ENCODE measurements around the gene COMP.

COMP gene

DNA sequence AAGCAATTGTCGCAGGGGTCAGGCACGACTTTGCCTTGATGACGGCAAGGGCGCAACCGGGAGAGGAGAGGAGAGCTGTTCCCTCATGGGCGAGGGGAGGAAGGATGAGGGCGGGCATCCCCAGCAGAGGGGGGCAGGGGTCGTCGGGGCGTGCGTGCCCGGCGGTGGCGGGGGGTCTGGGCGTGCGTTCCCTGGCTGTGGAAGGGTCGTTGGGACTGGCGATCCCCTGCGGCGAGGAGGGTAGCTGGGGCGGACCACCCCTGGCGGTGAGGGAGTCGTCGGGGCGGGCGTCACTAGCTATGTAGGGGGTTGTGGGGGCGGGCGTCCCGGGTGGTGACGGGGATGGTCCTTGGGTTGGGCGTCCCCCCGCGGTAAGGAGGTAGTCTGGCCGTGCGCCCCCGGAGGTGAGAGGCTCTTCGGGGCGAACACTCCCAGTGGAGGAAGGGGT lies 1.7 kb downstream of the COMP start:
- in situ Hi-C loops (cut with HindIII; ENCODE audit: low pct_ligation_motif_present, low sequenced_read_pairs), result no loop called here
- TF ChIP-seq, protein P1, sequence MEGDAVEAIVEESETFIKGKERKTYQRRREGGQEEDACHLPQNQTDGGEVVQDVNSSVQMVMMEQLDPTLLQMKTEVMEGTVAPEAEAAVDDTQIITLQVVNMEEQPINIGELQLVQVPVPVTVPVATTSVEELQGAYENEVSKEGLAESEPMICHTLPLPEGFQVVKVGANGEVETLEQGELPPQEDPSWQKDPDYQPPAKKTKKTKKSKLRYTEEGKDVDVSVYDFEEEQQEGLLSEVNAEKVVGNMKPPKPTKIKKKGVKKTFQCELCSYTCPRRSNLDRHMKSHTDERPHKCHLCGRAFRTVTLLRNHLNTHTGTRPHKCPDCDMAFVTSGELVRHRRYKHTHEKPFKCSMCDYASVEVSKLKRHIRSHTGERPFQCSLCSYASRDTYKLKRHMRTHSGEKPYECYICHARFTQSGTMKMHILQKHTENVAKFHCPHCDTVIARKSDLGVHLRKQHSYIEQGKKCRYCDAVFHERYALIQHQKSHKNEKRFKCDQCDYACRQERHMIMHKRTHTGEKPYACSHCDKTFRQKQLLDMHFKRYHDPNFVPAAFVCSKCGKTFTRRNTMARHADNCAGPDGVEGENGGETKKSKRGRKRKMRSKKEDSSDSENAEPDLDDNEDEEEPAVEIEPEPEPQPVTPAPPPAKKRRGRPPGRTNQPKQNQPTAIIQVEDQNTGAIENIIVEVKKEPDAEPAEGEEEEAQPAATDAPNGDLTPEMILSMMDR (IDR thresholded peaks at IDR 0.05; ENCODE audit: low read depth, low read length, missing control alignments), result no peak
- Histone ChIP-seq H3K27me3 (replicated peaks) (peaks cover 70% of the 10 kb centered on the region), H3K27ac (no peak overlapping the region), H3K4me3 (ENCODE audit: low read depth, low read length) (no peak overlapping the region), H3K36me3 (replicated peaks) (no peaks in the 10 kb centered on the region)
- DNase-seq, result no peak

DNA sequence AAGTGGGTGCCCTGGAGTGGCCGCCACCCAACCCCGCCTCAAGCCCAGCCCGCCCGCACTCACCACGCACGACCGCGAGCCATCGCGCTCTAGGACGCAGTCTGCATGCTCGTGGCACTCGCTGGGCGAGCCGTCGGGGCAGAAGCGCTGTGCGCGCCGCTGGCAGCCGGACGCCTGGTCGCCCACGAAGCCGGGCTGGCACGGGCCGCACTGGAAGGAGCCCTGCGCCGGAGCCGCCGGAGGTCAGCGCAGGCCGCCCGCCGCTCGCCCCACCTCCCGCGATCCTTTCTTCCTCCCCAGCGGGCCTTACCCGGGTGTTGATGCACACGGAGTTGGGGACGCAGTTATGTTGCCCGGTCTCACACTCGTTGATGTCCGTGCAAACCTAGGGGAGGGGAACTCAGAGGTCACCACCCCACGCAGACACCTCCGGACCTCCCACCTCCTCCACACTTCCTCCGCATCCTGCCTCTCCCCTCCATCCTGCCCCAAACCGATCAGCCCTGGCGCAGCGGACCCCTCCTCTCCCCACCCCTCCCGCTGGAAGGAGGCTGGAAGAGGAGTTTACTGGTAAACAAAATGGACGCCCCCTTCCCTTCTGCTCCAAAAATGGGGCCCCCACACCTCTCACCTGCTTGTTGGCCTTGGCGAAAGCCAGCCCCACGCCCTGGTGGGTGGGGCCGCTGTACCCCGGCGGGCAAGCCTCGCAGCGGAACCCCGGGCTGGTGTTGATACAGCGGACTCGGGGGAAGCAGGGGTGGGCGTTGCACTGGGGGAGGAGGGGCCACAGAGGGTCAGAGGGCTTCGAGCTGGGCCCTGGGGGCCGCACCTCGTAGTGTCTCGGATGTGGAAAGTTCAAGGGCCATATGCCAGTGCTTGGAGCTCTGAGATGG lies 2.3 kb downstream of the COMP start:
- H3K27ac ChIP-seq, result no peak overlapping the region
- no peak overlapping the region for H3K4me3 ChIP-seq (ENCODE audit: low read depth, low read length)
- H3K36me3 ChIP-seq (replicated peaks), result no peaks in the 10 kb centered on the region
- peaks cover 70% of the 10 kb centered on the region for H3K27me3 ChIP-seq (replicated peaks)
- in situ Hi-C loops (cut with HindIII; ENCODE audit: low pct_ligation_motif_present, low sequenced_read_pairs), result no loop called here
- DNase-seq, result no peak
- TF ChIP-seq, protein P1 (IDR thresholded peaks at IDR 0.05; ENCODE audit: low read depth, low read length, missing control alignments), result no peak

DNA sequence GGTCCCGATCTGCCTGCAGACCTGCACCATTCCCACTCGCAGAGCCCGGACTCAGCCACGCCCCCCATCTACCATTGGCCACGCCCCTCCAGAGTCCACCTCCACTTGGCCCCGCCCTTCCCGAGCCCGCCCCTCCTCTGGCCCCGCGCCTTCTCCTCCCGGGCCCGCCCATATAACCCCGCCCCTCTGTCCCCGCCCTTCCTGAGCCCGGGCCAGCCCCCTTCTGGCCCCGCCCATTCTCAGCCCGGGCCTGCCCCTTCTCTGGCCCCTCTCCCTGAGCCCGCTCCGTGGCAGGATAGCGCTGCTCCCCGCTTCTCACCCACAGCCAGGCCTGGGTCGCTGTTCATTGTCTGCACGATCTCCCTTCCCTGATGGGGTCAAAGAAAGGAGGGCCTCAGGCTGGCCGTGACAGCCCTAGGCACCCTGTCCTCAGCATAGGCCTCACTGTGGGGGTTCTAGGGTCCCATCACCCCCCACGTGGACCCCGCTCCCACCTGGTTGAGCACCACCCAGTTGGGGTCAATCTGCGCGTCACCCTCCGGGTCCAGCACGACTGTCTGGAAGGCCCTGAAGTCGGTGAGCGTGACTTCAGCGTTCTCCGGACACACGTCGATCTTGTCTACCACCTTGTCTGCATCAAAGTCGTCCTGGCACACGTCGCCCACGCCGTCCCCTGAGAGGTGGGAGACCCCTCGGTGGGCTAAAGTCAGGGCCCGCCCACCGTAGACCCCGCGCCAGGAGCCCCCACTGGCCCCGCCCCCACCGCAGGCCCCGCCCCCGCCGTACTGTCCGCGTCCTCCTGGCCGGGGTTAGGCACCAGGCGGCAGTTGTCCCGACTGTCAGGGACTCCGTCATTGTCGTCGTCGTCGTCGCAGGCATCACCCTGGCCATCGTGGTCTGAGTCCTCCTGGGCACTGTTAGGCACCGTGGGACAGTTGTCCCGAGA lies 5.7 kb downstream of the COMP start:
- Histone ChIP-seq H3K36me3 (replicated peaks) (no peaks in the 10 kb centered on the region), H3K27me3 (replicated peaks) (peaks cover 41% of the 10 kb centered on the region), H3K4me3 (ENCODE audit: low read depth, low read length) (no peak overlapping the region), H3K27ac (no peak overlapping the region)
- in situ Hi-C loops (cut with HindIII; ENCODE audit: low pct_ligation_motif_present, low sequenced_read_pairs), result no loop called here
- peak; percentile 33 for DNase-seq
- TF ChIP-seq, protein P1 (IDR thresholded peaks at IDR 0.05; ENCODE audit: low read depth, low read length, missing control alignments), result no peak

DNA sequence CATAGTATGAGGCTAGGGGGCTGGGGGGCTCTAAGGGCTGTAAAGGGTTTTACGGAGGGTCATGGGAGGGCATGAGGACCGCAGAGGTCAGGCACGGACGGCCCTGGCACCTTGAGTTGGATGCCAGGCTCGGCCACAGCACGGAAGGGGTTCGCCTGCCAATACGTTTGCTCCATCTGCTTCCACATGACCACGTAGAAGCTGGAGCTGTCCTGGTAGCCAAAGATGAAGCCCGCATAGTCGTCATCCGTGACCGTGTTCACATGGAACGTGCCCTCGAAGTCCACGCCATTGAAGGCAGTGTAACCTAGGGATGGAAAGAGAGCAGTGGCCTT lies 6.4 kb downstream of the COMP start:
- DNase-seq, result no peak
- in situ Hi-C loops (cut with HindIII; ENCODE audit: low pct_ligation_motif_present, low sequenced_read_pairs), result no loop called here
- TF ChIP-seq, protein P1 (IDR thresholded peaks at IDR 0.05; ENCODE audit: low read depth, low read length, missing control alignments), result no peak
- Histone ChIP-seq H3K36me3 (replicated peaks) (no peaks in the 10 kb centered on the region), H3K27ac (no peak overlapping the region), H3K4me3 (ENCODE audit: low read depth, low read length) (no peak overlapping the region), H3K27me3 (replicated peaks) (peaks cover 36% of the 10 kb centered on the region)

DNA sequence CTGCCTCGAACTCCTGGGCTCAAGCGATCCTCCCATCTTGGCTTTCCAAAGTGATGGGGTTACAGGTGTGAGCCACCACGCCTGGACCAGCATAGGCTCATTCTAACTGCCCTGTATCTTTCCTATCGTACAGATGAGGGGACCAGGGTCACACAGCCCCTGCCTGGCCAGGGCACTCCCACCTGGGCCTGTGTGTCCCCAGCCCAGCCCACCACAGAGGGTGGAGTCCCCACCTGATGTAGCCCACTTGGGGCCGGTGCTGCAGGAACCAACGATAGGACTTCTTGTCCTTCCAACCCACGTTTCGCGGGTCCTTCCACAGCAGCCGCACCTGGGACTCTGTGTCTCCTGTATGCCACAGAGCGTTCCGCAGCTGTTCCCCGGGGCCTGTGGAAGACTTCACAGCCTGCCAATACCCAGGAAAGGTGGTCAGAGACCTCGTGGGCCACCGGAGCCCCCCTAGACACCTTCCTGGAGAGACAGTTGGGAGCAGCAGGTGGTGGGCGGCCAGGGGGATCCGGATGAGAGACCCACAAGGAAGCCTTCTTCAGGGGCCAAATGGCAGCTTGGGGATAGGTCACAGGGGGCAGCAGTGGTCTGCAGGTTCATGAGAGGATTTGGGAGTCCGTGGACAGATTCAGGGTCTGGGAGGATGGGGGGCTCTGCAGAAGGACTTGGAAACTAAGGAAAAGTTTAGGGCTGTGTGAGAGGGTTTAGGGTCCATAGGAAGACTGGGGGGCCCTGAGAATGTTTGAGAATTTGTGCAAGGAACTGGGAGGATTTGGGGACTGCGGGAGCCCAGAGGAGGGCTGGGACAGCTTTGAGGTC lies 6.9 kb downstream of the COMP start:
- Histone ChIP-seq H3K27me3 (replicated peaks) (peaks cover 30% of the 10 kb centered on the region), H3K27ac (no peak overlapping the region), H3K36me3 (replicated peaks) (no peaks in the 10 kb centered on the region), H3K4me3 (ENCODE audit: low read depth, low read length) (no peak overlapping the region)
- no peak for DNase-seq
- in situ Hi-C loops (cut with HindIII; ENCODE audit: low pct_ligation_motif_present, low sequenced_read_pairs), result no loop called here
- TF ChIP-seq, protein P1 (IDR thresholded peaks at IDR 0.05; ENCODE audit: low read depth, low read length, missing control alignments), result no peak
